C4-2B (cell line): Measurements from ENCODE around the gene TPRX1.
A peak's percentile ranks its signal among the peaks of the same experiment; 100 is the strongest.
"Not testable (repeated sequence)": the region's sequence is repeated elsewhere in the genome, so short reads cannot be mapped to it uniquely, and the experiment has no call there.

Experiments used
- H3K27ac ChIP-seq: fragments of 450-650 bp; 2 replicates; pipeline ENCODE4 v1.5.1; 2017
- ZFX ChIP-seq: fragments of 450-650 bp; IDR thresholded peaks from 2 replicates; pipeline ENCODE4 v1.6.1; 2017
- TF ChIP-seq, protein P1 (sequence below): fragments of 450-650 bp; conservative IDR thresholded peaks from 2 replicates; pipeline ENCODE4 v1.5.1; 2017; ENCODE audit warnings: mild to moderate bottlenecking

The TPRX1 gene, protein sequence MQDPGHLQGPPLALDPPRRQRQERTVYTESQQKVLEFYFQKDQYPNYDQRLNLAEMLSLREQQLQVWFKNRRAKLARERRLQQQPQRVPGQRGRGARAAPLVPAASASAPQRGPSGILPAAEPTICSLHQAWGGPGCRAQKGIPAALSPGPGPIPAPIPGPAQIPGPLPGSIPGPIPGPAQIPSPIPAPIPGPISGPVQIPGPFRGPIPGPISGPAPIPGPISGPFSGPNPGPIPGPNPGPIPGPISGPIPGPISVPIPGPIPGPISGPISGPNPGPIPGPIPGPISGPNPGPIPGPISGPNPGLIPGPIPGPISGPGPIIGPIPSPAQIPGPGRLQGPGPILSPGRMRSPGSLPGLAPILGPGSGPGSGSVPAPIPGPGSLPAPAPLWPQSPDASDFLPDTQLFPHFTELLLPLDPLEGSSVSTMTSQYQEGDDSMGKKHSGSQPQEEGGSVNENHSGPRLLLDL

DNA sequence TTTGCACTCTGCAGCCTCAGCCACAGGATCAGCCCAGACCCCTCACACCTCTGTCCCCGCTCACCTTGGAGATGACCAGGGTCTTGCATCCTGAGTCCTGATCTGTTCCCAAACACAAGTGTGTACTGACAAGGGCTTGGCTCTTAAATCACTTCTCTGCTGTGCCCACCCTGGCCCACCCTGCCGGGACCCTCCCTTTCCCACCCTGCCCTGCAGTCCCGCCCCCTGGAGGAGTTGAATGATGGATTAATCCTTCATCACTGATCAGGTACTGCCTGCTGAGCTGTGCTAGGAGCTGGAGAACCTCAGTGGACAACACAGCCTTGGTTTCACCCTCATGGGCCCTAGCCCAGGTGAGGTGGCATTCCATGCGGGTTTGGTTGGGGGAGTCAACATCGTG, at the start of gene TPRX1:
Gene TPRX1 (minus strand): TSS at position 101 of the 400 bp plus-strand sequence. CDS start 12 bp downstream, at position 89.
- not testable (repeated sequence) for H3K27ac ChIP-seq

DNA sequence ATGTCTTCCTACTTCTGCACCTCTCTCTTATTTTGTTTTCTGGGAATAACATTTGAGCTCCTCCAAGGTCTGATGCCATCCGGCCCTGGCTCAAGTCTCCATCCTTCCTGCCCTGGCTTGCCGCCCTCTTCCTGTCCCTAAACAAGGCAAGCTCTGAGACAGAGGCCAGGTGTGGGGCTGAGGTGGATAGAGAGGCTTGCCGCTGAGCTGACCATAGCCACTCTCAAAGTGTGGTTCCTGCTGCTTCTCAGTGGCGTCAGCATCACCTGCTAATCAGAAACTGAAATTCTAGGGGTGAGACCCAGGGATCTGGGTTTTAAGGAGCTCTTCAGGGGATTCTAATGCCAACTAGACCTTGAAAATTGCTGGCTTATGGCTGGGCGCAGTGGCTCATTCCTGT, 48.7 kb upstream of the TPRX1 start:
- TF ChIP-seq, protein P1, sequence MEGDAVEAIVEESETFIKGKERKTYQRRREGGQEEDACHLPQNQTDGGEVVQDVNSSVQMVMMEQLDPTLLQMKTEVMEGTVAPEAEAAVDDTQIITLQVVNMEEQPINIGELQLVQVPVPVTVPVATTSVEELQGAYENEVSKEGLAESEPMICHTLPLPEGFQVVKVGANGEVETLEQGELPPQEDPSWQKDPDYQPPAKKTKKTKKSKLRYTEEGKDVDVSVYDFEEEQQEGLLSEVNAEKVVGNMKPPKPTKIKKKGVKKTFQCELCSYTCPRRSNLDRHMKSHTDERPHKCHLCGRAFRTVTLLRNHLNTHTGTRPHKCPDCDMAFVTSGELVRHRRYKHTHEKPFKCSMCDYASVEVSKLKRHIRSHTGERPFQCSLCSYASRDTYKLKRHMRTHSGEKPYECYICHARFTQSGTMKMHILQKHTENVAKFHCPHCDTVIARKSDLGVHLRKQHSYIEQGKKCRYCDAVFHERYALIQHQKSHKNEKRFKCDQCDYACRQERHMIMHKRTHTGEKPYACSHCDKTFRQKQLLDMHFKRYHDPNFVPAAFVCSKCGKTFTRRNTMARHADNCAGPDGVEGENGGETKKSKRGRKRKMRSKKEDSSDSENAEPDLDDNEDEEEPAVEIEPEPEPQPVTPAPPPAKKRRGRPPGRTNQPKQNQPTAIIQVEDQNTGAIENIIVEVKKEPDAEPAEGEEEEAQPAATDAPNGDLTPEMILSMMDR, result no peak
- no peak for TF ChIP-seq ZFX
- no peak overlapping the region for H3K27ac ChIP-seq

DNA sequence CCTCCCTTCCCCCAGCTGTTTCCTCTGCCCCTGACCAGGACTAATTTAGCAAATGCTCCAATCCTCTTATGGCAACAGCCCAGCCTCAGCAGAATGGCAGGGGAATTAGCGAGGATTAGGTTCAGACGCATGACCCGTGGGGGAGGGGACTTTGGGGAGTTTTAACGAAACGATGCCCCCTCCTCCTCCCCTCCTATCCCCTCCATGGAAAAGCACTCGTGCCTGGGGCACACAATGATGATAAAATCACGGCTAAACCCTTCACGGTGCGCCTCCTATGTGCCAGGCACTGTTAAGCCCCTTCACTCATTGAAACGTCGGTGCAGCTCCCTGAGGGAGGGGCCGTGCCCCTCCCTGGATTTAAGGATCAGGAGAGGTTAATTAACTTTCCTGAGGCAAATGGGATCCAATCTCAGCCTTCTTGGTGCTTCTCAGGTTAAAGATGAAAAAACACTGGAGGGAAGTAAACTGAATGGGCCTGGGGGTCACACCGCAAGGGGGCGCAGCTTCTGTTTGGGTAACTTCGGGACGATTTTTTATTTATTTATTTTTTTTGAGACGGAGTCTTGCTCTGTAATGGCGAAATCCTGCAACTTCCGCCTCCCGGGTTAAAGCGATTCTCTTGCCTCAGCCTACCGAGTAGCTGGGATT, 44.6 kb upstream of the TPRX1 start:
- H3K27ac ChIP-seq, result no peak overlapping the region
- TF ChIP-seq ZFX, result no peak
- TF ChIP-seq, protein P1, result peak; percentile 41

DNA sequence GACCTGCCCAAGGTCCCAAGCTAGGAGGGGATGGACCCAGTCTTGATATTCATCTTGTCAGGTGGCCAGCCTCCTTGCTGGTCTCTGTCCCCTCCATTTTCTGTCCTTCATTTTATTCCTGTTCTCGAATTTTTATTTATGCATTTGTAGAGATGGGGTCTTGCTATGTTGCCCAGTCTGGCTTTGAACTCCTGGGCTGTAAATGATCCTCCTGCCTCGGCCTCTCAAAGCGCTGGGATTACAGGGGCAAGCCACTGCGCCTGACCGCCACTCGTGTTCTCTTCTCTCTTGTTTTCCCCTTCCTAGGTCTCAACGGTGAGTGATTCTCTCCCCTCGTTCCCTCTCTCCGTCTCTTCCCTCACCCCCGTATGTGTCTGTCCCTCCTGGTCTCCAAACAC, 44.1 kb upstream of the TPRX1 start:
- TF ChIP-seq, protein P1, result no peak
- TF ChIP-seq ZFX, result no peak
- H3K27ac ChIP-seq, result no peak overlapping the region

DNA sequence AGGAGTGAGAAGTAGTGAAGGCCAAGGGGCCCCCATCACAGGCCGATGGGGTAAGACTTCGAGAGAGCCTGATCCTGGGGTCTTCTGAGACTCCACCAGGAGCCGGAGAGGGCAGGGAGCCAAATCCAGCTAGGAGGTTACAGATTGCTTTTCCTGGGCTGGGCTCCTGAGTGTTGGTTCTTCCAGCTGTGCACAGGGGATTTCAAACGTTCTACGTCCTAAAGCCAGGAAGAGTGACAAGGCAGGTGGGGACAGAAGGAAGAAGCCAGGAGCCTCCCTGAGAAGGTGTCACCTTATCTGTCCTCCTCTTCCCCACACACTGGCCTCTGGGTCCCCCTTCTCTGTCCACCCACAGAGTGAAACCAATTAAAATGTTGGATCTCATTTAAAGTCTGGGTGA, 38.6 kb upstream of the TPRX1 start:
- no peak overlapping the region for H3K27ac ChIP-seq
- TF ChIP-seq ZFX, result no peak
- TF ChIP-seq, protein P1, result no peak

DNA sequence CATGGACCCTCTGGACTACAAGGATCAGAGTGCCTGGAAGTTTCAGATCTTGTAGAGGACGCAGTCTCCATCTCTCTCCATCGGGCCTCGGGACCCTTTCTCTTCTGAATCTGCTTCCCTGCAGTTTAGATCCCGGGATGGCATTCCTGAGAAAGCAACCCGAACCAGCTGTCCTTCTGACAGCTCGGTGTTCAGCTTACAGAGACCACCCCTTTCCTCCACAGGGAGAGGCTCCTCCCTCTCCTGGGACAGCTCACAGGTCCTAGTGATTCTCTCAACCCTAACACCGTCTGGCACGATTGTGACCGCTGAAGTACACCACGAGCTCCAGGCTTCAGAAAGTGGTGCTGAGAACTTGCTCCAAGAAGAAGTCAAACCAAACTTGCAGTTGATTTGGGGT, 35.6 kb upstream of the TPRX1 start:
- TF ChIP-seq, protein P1, result no peak
- no peak for TF ChIP-seq ZFX
- H3K27ac ChIP-seq, result no peak overlapping the region

DNA sequence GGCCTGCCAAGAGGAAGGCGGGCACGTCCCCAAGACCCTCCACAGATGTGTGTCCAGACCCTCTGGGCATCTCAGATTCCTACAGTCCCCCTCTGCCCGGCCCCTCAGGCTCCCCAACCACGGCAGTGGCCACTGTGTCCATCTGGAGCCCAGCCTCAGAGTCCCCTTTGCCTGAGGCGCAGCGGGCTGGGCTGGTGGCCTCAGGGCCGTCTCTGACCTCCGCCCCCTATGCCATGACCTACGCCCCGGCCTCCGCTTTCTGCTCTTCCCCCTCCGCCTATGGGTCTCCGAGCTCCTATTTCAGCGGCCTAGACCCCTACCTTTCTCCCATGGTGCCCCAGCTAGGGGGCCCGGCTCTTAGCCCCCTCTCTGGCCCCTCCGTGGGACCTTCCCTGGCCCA, 35.1 kb upstream of the TPRX1 start:
- TF ChIP-seq, protein P1, result no peak
- no peak for TF ChIP-seq ZFX
- no peak overlapping the region for H3K27ac ChIP-seq
